Activated naive CD8-positive, alpha-beta T cell treated with anti-CD3 and anti-CD28 coated beads for 36 hours (primary cell): ENCODE measurements around the gene USH1C. TPM values are rescaled to one million over a fixed set of nuclear protein-coding genes. Genes with fewer than 3 reads are reported as not detected.
A peak's percentile ranks its signal among the peaks of the same experiment; 100 is the strongest.

Experiments
- DNase-seq: peaks from one replicate; pipeline ENCODE4 v3.0.0; 2021
- H3K27ac Mint-ChIP-seq: one replicate; pipeline ENCODE4 v1.8.0; 2022; ENCODE audit warnings: mild to moderate bottlenecking, moderate library complexity, mixed read lengths
- H3K27me3 Mint-ChIP-seq: one replicate; pipeline ENCODE4 v1.8.0; 2022; ENCODE audit warnings: mild to moderate bottlenecking, mixed read lengths
- H3K36me3 Mint-ChIP-seq: one replicate; pipeline ENCODE4 v1.8.0; 2021; ENCODE audit warnings: mild to moderate bottlenecking, mixed read lengths
- H3K4me1 Mint-ChIP-seq: one replicate; pipeline ENCODE4 v1.8.0; 2021; ENCODE audit warnings: mixed read lengths
- H3K4me3 Mint-ChIP-seq: one replicate; pipeline ENCODE4 v1.8.0; 2022; ENCODE audit warnings: mild to moderate bottlenecking, moderate library complexity, mixed read lengths
- H3K9me3 Mint-ChIP-seq: one replicate; pipeline ENCODE4 v1.8.0; 2022; ENCODE audit warnings: mixed read lengths
- total RNA-seq, 2 experiments: library from RNA; stranded (reverse); gene quantifications; one replicate each; pipeline ENCODE4 v1.2.3, GENCODE V29; 2021

USH1C gene
- total RNA-seq, 2 experiments from 2014 or later, result not detected

DNA sequence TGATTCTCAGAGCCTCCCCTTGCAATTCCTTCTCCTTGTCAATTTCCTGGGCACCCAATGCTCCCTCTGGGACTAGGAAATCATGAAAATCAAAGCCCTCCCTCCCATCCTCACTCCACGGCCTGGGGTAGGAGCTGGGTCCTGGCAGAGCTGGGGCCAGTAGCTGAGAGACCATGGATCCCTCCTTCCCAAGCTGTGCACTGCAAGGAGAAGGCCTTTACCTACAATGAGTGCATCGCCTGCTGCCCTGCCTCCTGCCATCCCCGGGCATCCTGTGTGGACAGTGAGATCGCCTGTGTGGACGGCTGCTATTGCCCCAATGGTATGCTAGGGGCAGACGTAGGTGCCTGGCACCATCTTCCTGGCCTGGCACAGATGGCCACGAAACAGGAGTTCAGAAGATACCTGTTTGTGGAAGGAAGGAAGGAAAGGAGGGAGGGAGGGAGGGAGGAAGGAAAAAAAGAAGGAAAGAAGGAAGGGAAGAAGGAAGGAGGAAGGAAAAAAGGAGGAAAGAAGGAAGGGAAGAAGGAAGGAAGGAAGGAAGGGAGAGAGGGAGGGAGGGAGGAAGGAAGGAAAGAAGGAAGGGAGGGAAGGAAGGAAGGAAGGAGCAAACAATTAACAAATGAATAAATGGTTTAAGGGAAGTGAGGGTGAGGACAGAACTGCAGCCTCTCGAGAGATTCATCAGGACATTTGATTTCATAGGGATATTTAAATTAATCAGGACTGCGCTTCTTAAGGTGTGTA is 15.3 kb upstream of the USH1C start:
- H3K27me3 Mint-ChIP-seq, result peaks cover 4% of the 10 kb centered on the region
- H3K9me3 Mint-ChIP-seq, result no peaks in the 10 kb centered on the region
- no peak overlapping the region for H3K4me3 Mint-ChIP-seq
- no peaks in the 10 kb centered on the region for H3K36me3 Mint-ChIP-seq
- no peak overlapping the region for H3K27ac Mint-ChIP-seq
- no peaks in the 10 kb centered on the region for H3K4me1 Mint-ChIP-seq
- DNase-seq, result no peak

DNA sequence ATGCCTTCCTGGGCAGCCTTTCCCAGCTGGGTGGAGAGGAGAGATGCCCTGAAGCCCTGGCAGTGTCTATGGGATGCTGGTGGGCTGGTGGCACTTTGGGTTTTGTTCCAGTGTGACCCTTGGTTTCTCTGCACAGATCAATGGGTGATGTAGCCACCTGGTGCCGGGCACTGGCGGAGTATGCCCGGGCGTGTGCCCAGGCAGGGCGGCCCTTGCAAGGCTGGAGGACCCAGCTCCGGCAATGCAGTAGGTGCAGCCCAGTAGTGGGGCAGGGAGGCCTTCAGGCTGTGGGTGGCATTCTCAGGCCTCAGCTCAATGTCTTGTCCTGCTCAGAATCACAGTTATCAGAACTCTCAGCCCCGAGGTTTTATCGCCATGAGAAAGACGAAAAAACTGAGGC is 14.7 kb upstream of the USH1C start:
- DNase-seq, result no peak
- no peak overlapping the region for H3K4me3 Mint-ChIP-seq
- peaks cover 4% of the 10 kb centered on the region for H3K27me3 Mint-ChIP-seq
- no peaks in the 10 kb centered on the region for H3K9me3 Mint-ChIP-seq
- H3K27ac Mint-ChIP-seq, result no peak overlapping the region
- H3K4me1 Mint-ChIP-seq, result no peaks in the 10 kb centered on the region
- H3K36me3 Mint-ChIP-seq, result no peaks in the 10 kb centered on the region

DNA sequence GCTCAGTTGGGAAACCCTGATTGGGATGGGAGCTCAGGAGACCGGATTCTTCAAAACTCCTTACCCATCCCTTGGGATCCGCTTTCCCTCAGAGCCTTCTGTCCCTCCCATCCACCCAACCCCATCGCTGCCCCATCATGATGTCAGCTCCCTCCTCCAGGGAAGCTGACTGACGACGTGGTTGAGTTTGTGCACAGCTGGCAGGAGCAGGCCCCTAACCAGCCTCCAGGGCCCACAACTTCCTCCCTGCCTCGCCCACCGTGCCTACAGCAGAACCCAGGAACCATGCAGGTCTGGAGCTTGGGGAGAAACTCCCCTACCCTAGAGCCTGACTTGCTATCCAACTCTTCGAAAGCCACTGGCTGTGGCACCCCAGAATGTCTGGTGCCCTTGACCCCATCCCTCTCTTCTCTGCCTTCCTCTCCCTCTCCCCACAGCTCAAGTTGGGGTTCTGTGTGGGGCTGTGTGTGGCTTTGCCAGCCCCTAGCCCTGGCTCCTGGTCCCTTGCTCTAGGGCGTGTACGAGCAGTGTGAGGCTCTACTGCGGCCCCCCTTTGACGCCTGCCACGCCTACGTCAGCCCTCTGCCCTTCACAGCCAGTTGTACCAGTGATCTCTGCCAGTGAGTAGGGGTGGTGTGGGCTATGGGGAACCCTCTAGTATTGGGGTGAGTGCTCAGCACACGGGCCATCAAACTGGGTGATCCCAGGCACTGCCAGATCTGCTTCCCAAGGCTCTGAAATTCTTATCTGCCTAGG is 14.0 kb upstream of the USH1C start:
- H3K36me3 Mint-ChIP-seq, result no peaks in the 10 kb centered on the region
- no peak overlapping the region for H3K27ac Mint-ChIP-seq
- H3K9me3 Mint-ChIP-seq, result no peaks in the 10 kb centered on the region
- peaks cover 4% of the 10 kb centered on the region for H3K27me3 Mint-ChIP-seq
- no peaks in the 10 kb centered on the region for H3K4me1 Mint-ChIP-seq
- no peak overlapping the region for H3K4me3 Mint-ChIP-seq
- no peak for DNase-seq

DNA sequence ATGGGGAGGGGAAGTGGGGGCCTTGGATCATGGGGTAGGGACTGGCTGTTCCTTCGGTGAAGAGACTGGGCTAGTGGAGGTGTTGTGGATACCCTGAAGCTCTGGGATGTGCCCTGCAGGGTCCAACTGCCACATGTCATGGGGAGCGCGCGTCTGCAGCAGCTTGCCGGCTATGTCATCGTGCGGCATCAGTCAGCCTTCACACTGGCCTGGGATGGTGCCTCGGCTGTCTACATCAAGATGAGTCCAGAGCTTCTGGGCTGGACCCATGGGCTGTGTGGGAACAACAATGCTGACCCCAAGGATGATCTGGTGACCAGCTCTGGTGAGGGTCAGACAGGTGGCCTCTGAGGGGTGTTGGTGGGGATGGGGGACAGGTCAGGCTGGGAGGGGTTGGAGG is 12.8 kb upstream of the USH1C start:
- no peak overlapping the region for H3K4me3 Mint-ChIP-seq
- no peaks in the 10 kb centered on the region for H3K36me3 Mint-ChIP-seq
- H3K9me3 Mint-ChIP-seq, result no peaks in the 10 kb centered on the region
- DNase-seq, result no peak
- H3K27ac Mint-ChIP-seq, result no peak overlapping the region
- peaks cover 8% of the 10 kb centered on the region for H3K27me3 Mint-ChIP-seq
- H3K4me1 Mint-ChIP-seq, result no peaks in the 10 kb centered on the region

DNA sequence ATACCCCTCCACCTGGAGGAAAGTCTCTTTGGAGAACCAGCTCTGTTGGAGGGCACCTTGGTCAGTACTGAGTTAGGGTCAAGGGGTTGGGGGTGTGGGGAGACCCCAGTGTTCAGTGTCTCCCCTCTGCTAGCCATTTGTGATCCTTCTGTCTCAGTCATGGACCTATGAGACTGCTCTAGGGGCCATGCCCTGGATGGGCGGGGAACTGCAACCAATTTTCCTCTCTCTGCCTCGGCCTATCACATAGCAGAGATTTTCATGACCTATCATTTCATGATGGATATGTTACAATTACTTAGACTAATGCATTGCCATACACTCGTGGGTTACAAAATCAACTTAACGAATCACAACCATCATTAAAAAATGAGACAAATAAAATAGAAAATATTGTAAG is 10.3 kb upstream of the USH1C start:
- Mint-ChIP-seq H3K27ac (no peak overlapping the region), H3K36me3 (no peaks in the 10 kb centered on the region), H3K4me3 (no peak overlapping the region), H3K4me1 (peaks cover 5% of the 10 kb centered on the region), H3K27me3 (peaks cover 12% of the 10 kb centered on the region), H3K9me3 (no peaks in the 10 kb centered on the region)
- DNase-seq, result no peak

DNA sequence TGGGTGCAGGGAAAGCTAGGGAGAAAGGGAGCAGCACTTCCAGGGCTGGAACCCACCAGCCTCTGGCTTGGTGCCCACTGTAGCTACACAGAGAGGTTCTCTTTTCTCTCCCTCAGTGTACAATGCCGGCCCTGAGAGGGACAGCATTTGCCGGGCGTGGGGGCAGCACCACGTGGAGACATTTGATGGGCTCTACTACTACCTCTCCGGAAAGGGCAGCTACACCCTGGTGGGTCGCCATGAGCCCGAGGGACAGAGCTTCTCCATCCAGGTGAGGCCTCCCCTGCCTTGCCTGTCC is 9.0 kb upstream of the USH1C start:
- peaks cover 20% of the 10 kb centered on the region for H3K27me3 Mint-ChIP-seq
- no peaks in the 10 kb centered on the region for H3K36me3 Mint-ChIP-seq
- no peaks in the 10 kb centered on the region for H3K9me3 Mint-ChIP-seq
- DNase-seq, result no peak
- H3K4me1 Mint-ChIP-seq, result peaks cover 6% of the 10 kb centered on the region
- no peak overlapping the region for H3K27ac Mint-ChIP-seq
- no peak overlapping the region for H3K4me3 Mint-ChIP-seq

DNA sequence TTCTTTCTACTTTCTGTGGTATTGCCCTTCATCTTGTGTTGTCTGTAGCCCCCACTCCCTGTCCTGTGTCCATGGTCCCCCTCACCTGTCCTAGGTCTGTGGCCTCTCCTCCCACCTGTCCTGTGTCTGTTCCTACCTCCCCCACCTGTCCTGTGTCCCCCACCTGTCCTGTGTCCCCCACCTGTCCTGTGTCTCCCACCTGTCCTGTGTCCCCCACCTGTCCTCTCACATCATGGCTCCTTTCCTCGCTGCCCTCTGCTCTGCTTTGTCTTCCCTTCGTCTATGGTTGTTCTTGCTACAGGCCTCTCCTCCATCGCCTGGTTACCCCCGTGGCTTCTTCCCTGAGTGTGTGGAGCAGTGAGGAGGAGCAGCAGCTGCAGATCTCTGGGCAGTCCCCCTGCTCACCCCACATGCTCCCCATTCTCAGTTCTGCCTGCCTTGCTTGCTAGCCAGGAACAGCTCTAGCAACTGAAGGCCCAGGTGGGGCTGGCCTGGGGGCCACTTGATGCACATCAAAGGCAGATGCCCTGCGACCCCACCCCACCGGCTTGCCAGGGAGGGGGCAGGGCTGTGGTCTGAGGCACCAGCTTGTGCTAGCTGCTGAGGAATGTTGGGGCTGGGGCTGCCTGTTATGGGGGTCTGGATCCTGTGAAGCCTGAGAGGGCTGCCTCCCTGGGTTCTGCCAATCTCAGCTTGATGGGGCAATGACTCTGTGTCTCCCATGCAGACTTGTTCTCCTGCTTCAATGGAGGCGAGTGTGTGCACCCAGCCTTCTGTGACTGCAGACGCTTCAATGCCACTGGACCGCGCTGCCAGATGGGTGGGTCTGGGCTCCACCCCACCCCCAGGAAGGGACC is 8.4 kb upstream of the USH1C start:
- no peak overlapping the region for H3K27ac Mint-ChIP-seq

DNA sequence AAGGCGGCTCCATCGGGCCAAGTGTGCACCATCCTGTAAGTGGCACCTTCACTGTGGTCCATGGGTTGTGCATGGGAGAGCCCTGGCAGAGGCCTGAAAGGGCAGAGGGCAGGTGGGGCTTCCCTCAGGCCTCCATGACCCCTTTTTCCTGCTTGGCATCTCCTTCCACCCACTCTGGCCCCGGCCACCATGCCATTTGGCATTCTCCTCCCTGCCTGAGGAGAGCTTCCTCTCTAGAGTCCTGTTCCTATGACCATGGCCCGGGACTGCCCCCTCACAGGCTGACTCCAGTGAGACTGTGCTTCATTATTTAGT is 7.8 kb upstream of the USH1C start:
- H3K27ac Mint-ChIP-seq, result no peak overlapping the region
- no peaks in the 10 kb centered on the region for H3K9me3 Mint-ChIP-seq
- DNase-seq, result no peak
- peaks cover 27% of the 10 kb centered on the region for H3K27me3 Mint-ChIP-seq
- no peaks in the 10 kb centered on the region for H3K36me3 Mint-ChIP-seq
- H3K4me3 Mint-ChIP-seq, result no peak overlapping the region
- H3K4me1 Mint-ChIP-seq, result peaks cover 6% of the 10 kb centered on the region

More for the DNA sequence above, 8.4 kb upstream of the USH1C start:
- H3K4me3 Mint-ChIP-seq, result no peak overlapping the region
- H3K4me1 Mint-ChIP-seq, result peaks cover 6% of the 10 kb centered on the region
- no peaks in the 10 kb centered on the region for H3K9me3 Mint-ChIP-seq
- H3K27me3 Mint-ChIP-seq, result peaks cover 24% of the 10 kb centered on the region
- DNase-seq, result no peak
- H3K36me3 Mint-ChIP-seq, result no peaks in the 10 kb centered on the region

DNA sequence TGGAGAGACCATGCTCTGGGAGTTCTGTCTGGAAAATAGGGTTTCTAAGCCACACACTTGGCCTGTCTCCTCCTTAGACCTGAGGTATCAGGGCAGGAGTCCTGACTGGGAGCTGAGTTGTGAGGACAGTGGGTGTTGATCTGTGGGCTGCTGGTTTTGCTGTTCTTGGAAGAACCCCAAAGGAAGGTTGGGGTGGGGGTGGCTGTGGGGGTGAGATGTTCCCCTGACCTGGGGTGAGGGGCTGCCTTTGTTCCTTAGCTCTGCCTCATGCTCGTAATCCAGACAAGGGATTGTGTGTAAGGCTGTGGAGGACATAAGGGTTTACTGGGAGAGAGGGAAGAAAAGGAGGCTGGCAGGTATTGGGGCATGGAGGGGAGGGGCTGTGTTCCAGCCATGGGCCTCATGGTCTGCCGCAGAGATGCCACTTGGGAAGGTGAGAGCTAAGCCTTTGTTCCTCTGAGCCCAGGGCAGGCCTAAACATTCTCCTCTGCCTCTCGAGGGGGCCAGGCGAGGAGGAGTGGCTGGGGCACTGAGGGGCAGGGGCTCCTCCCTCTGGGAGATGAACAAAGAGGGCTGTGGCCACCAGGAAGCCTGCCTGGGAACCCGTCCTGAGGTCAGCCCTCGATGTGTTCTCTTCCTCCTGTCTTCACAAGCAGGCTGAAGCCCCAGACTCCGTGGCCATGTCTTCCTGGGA is 7.3 kb upstream of the USH1C start:
- Mint-ChIP-seq H3K9me3 (no peaks in the 10 kb centered on the region), H3K36me3 (no peaks in the 10 kb centered on the region), H3K27me3 (peaks cover 30% of the 10 kb centered on the region), H3K27ac (no peak overlapping the region), H3K4me1 (peaks cover 6% of the 10 kb centered on the region), H3K4me3 (no peak overlapping the region)
- DNase-seq, result no peak

DNA sequence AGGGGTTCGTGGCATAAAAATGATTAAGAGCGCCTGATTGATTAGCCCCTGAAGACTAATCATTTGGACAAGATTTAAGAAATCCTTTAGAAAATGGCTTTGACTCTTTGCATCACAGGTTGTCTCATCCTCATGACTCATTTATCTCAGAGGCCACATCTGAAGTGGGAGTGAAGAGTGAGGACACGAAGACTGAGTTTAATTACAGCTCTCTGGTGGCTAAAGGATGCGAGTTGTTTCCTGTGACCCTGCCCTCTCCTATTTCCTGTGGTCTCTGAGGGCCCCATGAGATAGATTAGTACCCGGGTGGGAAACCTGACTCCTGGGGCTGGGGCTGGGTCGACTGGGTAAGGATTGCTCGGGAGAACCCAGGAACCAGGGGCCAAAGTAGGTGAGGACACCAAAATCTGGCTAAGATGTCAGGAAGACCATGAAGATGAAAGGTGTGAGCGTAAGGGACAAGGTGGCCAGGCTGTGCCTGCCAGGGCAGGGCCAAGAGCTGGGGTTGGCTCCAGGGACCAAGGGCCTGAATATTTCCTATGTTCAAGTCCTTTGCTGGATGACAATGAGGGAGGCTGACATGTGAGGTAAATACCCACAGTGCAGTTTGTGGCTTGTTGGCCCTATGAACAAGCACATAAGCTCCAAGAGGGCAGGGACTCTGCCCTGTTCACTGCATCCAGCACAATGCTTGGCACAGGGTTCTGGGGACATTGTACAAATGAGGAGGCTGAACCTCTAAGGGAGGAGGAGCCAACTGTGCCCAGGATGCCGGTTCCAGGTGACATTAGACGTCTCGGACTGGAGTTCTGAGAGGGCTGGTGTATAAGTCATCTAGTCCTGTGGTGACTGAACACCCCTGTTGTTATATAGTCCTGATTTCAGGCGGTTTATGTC is 6.5 kb upstream of the USH1C start:
- peak overlapping the region; percentile 21 for H3K27ac Mint-ChIP-seq

DNA sequence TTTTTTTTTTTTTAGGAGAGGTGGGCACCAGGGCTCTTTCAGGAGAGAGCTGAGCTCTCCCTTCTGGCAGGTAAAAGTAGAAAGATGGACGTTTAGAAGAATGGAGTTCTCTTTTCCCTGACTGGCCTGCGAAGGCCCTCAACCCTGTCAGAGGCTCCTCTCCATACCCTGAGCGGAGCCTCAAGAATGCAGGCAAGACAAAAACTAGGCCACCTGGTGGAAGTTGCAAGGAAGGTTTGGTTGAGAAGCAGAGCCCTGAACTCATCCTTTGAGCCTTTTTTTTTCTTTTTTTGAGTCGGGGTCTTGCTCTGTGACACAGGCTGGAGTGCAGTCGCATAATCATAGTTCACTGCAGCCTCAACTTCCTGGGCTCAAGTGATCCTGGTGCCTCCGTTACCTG is 4.2 kb upstream of the USH1C start:
- no peaks in the 10 kb centered on the region for H3K36me3 Mint-ChIP-seq
- no peak overlapping the region for H3K4me3 Mint-ChIP-seq
- DNase-seq, result no peak
- H3K27me3 Mint-ChIP-seq, result peaks cover 57% of the 10 kb centered on the region
- H3K4me1 Mint-ChIP-seq, result peaks cover 8% of the 10 kb centered on the region
- H3K9me3 Mint-ChIP-seq, result no peaks in the 10 kb centered on the region
- no peak overlapping the region for H3K27ac Mint-ChIP-seq

More for the DNA sequence above, 6.5 kb upstream of the USH1C start:
- Mint-ChIP-seq H3K9me3 (no peaks in the 10 kb centered on the region), H3K27me3 (peaks cover 37% of the 10 kb centered on the region), H3K36me3 (no peaks in the 10 kb centered on the region), H3K4me1 (peaks cover 6% of the 10 kb centered on the region), H3K4me3 (no peak overlapping the region)
- no peak for DNase-seq

DNA sequence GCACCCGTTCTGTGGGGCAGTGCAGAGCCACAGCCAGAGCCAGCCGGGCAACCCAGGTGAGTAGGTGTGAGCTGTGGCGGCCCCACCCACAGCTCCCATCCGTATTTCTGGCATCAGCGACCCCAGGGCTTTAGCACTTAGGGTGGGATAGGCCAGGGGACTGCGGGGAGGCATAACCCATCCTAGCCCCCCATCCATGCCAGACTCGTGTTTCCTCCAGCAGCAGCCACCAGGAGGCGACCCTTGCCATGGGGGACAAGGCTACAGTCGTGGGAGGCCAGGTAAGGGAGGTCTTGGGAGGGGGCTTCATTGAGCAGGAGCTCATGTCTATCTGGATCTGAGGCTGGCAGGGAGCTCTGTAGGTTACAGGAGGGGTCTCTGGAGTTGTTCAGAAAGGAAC is 3.7 kb upstream of the USH1C start:
- Mint-ChIP-seq H3K36me3 (no peaks in the 10 kb centered on the region), H3K9me3 (no peaks in the 10 kb centered on the region), H3K27me3 (peaks cover 57% of the 10 kb centered on the region), H3K27ac (no peak overlapping the region), H3K4me3 (no peak overlapping the region), H3K4me1 (peaks cover 8% of the 10 kb centered on the region)
- no peak for DNase-seq

DNA sequence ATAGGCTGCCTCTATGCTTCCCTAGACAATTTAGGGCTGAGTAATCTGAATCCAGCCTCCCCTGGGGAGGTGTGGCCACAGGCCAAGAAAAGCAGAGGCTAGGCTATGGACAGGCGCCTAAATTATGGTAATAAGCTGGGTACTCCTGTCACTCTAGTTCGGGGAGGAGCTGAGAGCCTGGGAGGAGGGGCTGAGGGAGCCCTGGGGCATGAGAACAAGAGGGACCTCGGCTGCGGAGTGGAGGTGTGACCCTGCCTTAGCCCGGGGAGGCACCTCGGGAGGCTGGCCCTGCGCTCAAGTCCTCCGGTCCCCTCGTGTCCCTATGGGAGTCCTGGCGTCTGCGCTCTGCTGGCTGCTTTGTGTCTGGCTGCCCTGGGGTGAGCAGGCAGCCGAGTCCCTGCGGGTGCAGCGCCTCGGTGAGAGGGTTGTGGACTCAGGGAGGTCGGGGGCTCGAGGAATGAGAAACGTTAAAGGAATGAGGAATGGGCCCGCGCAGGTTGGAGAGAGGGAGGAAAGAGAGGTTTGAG is 2.9 kb upstream of the USH1C start, which contains the start of gene OTOG:
OTOG (plus strand) TSS at position 209 of the 527 bp plus-strand sequence; CDS start at position 323, 114 bp downstream.
- no peaks in the 10 kb centered on the region for H3K9me3 Mint-ChIP-seq
- H3K4me3 Mint-ChIP-seq, result no peak within 1 kb of the TSS
- no peak for DNase-seq
- no peak within 1 kb of the TSS for H3K27ac Mint-ChIP-seq
- peaks cover 8% of the 10 kb centered on the region for H3K4me1 Mint-ChIP-seq
- H3K27me3 Mint-ChIP-seq, result peaks cover 54% of the 10 kb centered on the region
- H3K36me3 Mint-ChIP-seq, result no peaks in the 10 kb centered on the region

DNA sequence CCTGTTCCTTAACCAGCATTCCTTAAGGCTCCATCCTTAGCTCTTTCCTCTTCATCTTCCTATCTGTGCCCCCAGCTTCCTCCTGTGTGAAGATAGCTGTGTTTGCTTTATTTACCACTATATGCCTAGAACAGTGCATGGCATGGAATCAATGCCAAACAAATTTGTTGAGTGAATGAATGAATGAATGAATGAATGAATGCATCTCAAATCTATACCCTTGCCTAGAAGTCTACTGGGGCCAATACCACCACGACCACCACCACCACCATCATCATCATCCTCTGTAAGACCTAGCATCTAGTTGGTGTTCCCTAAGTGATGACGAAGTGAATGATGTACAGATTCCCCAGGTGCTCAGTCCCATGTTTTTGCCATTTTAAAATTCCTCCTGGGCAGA is 2.0 kb upstream of the USH1C start:
- H3K4me1 Mint-ChIP-seq, result peaks cover 8% of the 10 kb centered on the region
- H3K27ac Mint-ChIP-seq, result no peak overlapping the region
- H3K4me3 Mint-ChIP-seq, result no peak overlapping the region

More for the DNA sequence above, 2.0 kb upstream of the USH1C start:
- Mint-ChIP-seq H3K36me3 (no peaks in the 10 kb centered on the region), H3K27me3 (peaks cover 54% of the 10 kb centered on the region), H3K9me3 (no peaks in the 10 kb centered on the region)
- no peak for DNase-seq
